ENCODE results near the gene HTRA1. TPM values are rescaled to one million over a fixed set of nuclear protein-coding genes. Genes with fewer than 3 reads are reported as not detected.

The HTRA1 gene
- total RNA-seq, 1 experiment from 2014 or later: 157 TPM

DNA sequence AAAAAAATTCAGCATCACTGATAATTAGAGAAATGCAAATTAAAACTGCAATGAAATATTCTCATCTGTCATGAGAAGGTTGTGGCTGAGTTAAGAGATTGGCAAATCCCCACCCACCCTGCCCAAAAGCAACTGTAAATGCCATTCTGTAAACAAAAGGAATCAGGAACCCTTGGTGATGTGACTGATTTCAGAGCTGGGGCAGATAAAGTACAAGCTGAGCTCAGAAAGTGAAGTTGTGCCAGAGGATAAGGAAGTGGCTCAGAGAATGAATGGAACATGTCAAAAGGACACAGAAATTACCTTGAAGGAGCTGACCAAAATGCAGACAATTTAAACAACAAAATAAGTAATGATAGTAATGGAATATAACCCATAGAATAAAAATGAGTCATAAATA lies 39.6 kb upstream of the HTRA1 start:
- Mint-ChIP-seq H3K27ac (ENCODE audit: low read depth, unreplicated experiment) (peak overlapping the region; percentile 91), H3K4me1 (ENCODE audit: insufficient read depth, unreplicated experiment) (peaks cover 44% of the 10 kb centered on the region), H3K36me3 (ENCODE audit: insufficient read depth, unreplicated experiment) (peaks cover 36% of the 10 kb centered on the region), H3K4me3 (ENCODE audit: unreplicated experiment) (peak overlapping the region; percentile 52), H3K27me3 (ENCODE audit: insufficient read depth, unreplicated experiment) (no peaks in the 10 kb centered on the region), H3K9me3 (ENCODE audit: unreplicated experiment) (no peaks in the 10 kb centered on the region)
- no TSS peak for BruUV-seq (replicated peaks)
- POLR2A ChIA-PET: interaction anchor here (0.5 to 1.7 kb wide), 7 partner anchors 18 to 1262 kb away, joined by 3 to 6 read pairs (median 3); partner anchors contain the start of gene PLEKHA1
- TF ChIP-seq, protein P1, sequence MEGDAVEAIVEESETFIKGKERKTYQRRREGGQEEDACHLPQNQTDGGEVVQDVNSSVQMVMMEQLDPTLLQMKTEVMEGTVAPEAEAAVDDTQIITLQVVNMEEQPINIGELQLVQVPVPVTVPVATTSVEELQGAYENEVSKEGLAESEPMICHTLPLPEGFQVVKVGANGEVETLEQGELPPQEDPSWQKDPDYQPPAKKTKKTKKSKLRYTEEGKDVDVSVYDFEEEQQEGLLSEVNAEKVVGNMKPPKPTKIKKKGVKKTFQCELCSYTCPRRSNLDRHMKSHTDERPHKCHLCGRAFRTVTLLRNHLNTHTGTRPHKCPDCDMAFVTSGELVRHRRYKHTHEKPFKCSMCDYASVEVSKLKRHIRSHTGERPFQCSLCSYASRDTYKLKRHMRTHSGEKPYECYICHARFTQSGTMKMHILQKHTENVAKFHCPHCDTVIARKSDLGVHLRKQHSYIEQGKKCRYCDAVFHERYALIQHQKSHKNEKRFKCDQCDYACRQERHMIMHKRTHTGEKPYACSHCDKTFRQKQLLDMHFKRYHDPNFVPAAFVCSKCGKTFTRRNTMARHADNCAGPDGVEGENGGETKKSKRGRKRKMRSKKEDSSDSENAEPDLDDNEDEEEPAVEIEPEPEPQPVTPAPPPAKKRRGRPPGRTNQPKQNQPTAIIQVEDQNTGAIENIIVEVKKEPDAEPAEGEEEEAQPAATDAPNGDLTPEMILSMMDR (IDR thresholded peaks at IDR 0.05; ENCODE audit: unreplicated experiment): no peak
- intact Hi-C loops (cut with micrococcal nuclease): loop anchor here (2.0 kb wide), 1 partner anchor 47 kb away; the partner anchor contains the start of gene PLEKHA1
- CTCF ChIA-PET: interaction anchor here (0.6 to 3.6 kb wide), 3 partner anchors 13 to 164 kb away, joined by 3 to 24 read pairs (median 3); partner anchors contain the start of gene PLEKHA1
- no peak for DNase-seq (ENCODE audit: unreplicated experiment)

DNA sequence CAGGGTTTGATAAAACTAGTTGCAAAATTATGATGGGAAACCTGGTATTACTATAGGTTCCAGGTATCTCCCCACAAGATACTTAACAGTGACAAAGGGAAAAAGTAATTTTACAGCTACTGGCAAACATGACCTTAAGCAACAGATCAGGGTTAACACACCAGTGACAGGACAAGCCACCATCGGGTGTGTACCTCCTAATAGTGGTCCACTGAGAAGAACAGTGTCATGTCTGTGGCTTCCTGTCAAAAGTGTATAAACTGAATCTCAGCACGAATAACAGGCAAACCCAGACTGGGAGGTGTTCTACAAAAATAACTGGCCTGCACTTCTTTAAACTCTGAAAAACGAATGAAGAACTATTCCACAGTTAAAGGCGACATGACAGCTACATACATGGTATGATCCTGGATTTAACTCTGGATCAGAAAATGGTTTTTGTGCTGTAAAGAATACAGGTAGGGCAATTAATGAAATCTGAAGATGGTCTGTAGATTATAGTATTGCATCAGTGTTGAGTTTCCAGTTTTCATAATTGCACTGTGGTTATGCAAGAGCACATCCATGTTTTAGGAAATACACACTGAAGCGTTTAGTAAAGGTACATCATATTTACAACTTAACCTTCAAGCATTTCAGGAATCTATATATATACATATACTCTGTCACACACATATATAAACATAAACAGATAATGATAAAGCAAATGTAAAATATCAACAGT lies 38.9 kb upstream of the HTRA1 start:
- peak; percentile 27 for DNase-seq (ENCODE audit: unreplicated experiment)
- CTCF ChIA-PET: interaction anchor here (0.6 to 3.6 kb wide), 4 partner anchors 12 to 165 kb away, joined by 3 to 24 read pairs (median 6); partner anchors contain the start of gene PLEKHA1

DNA sequence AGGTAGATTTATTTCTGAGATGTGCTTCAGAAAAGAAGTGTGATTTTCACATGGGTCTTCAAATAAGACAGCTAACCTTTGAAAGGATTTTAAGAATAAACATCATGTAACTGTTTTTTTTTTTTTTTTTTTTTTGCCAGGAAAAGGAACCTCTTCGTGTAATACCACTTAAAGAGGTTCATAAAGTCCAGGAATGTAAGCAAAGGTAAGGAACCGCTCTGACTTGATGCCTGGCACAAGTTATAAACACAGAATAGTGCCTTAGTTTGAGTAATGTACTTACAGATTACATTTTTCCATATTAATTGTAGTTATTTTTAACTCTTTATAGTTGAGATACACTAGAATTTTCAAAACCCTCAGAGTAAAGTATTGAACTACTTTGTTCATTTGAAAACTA lies 37.3 kb upstream of the HTRA1 start:
- no peaks in the 10 kb centered on the region for H3K9me3 Mint-ChIP-seq (ENCODE audit: unreplicated experiment)
- peaks cover 41% of the 10 kb centered on the region for H3K36me3 Mint-ChIP-seq (ENCODE audit: insufficient read depth, unreplicated experiment)
- CTCF ChIA-PET: interaction anchor here (0.6 to 3.6 kb wide), 6 partner anchors 10 to 126 kb away, joined by 3 to 24 read pairs (median 6); no protein-coding TSS in a partner anchor
- no TSS peak for BruUV-seq (replicated peaks)
- intact Hi-C loops (cut with micrococcal nuclease): no loop called here
- DNase-seq (ENCODE audit: unreplicated experiment): no peak
- H3K4me3 Mint-ChIP-seq (ENCODE audit: unreplicated experiment): no peak overlapping the region
- POLR2A ChIA-PET: interaction anchor here (1.2 kb wide), 1 partner anchor 45 kb away, joined by 3 read pairs; no protein-coding TSS in a partner anchor
- H3K4me1 Mint-ChIP-seq (ENCODE audit: insufficient read depth, unreplicated experiment): peaks cover 34% of the 10 kb centered on the region
- H3K27me3 Mint-ChIP-seq (ENCODE audit: insufficient read depth, unreplicated experiment): no peaks in the 10 kb centered on the region
- no peak overlapping the region for H3K27ac Mint-ChIP-seq (ENCODE audit: low read depth, unreplicated experiment)
- TF ChIP-seq, protein P1 (IDR thresholded peaks at IDR 0.05; ENCODE audit: unreplicated experiment): no peak

More for the DNA sequence above, 38.9 kb upstream of the HTRA1 start:
- H3K9me3 Mint-ChIP-seq (ENCODE audit: unreplicated experiment): no peaks in the 10 kb centered on the region
- H3K4me1 Mint-ChIP-seq (ENCODE audit: insufficient read depth, unreplicated experiment): peaks cover 44% of the 10 kb centered on the region
- BruUV-seq (replicated peaks): no TSS peak
- peaks cover 36% of the 10 kb centered on the region for H3K36me3 Mint-ChIP-seq (ENCODE audit: insufficient read depth, unreplicated experiment)
- no peaks in the 10 kb centered on the region for H3K27me3 Mint-ChIP-seq (ENCODE audit: insufficient read depth, unreplicated experiment)
- TF ChIP-seq, protein P1 (IDR thresholded peaks at IDR 0.05; ENCODE audit: unreplicated experiment): no peak
- peak overlapping the region; percentile 91 for H3K27ac Mint-ChIP-seq (ENCODE audit: low read depth, unreplicated experiment)
- intact Hi-C loops (cut with micrococcal nuclease): no loop called here
- POLR2A ChIA-PET: interaction anchor here (0.5 to 1.7 kb wide), 8 partner anchors 19 to 128 kb away, joined by 3 to 6 read pairs (median 3); partner anchors contain the start of gene PLEKHA1
- no peak overlapping the region for H3K4me3 Mint-ChIP-seq (ENCODE audit: unreplicated experiment)

DNA sequence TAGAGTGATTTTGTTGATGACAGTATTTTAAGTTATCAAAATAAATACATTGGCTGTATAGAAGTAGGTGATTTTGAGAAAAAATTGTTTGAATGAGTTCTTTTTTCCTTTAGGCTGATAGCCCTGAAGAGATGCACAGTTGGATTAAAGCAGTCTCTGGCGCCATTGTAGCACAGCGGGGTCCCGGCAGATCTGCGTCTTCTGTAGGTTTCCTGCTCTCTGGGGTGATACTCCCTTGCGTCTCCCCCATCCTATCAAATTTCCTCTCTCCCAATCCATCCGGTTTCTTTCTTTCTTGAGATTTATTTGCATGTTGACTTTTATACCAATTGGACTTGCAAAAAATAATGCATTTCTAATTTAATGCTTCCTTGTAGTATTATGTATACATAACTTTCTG lies 34.5 kb upstream of the HTRA1 start:
- DNase-seq (ENCODE audit: unreplicated experiment): no peak
- H3K27me3 Mint-ChIP-seq (ENCODE audit: insufficient read depth, unreplicated experiment): no peaks in the 10 kb centered on the region
- ChIA-PET POLR2A (no interaction called here), CTCF (no interaction called here)
- H3K27ac Mint-ChIP-seq (ENCODE audit: low read depth, unreplicated experiment): no peak overlapping the region
- H3K36me3 Mint-ChIP-seq (ENCODE audit: insufficient read depth, unreplicated experiment): peaks cover 56% of the 10 kb centered on the region
- BruUV-seq (replicated peaks): no TSS peak
- H3K4me3 Mint-ChIP-seq (ENCODE audit: unreplicated experiment): no peak overlapping the region
- peaks cover 9% of the 10 kb centered on the region for H3K4me1 Mint-ChIP-seq (ENCODE audit: insufficient read depth, unreplicated experiment)
- TF ChIP-seq, protein P1 (IDR thresholded peaks at IDR 0.05; ENCODE audit: unreplicated experiment): no peak
- intact Hi-C loops (cut with micrococcal nuclease): no loop called here
- no peaks in the 10 kb centered on the region for H3K9me3 Mint-ChIP-seq (ENCODE audit: unreplicated experiment)
